ENCODE measurements around the gene C2orf78.

C2orf78 gene

GRCh38 chr2:73837847-73838585 lies 54.0 kb downstream of the C2orf78 start:
- in situ Hi-C loops (cut with HindIII; ENCODE audit: low sequenced_read_pairs), result no loop called here

DNA sequence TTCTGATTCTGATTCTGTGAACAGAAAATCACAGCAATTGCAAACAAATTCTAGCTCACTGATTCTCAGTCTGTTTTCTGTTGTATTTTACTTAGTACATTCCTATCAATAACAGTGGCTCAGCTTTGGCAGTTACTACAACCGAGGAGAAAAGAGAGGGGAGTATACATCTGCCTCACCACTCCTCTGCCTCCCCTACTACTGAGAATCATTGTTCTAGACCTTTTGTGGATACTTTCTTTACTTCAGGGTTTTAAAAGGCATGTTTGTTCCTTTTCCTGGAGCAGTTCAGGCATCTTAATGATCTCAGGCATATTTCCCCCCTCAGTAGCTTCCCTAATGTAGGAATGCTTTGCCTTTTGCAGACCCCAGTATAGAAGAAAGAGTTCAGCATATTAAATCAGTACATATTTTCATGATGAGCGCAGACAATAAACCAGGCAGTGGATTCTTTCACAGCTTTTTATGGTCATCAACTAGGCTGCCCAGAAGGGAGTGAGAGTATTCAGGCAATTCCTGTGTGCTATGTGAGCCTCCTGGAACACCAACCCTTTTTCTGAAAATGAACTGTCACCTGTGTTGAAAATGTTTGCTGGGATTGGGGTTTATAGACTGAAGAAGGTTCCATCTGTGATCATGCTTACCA lies 55.0 kb downstream of the C2orf78 start:
- in situ Hi-C loops (cut with HindIII; ENCODE audit: low sequenced_read_pairs), result no loop called here

GRCh38 chr2:73839653-73840411 lies 55.8 kb downstream of the C2orf78 start:
- in situ Hi-C loops (cut with HindIII; ENCODE audit: low sequenced_read_pairs), result no loop called here

- in situ Hi-C loops (cut with HindIII; ENCODE audit: low sequenced_read_pairs), result no loop called here
Measured at GRCh38 chr2:73841912-73842738, 58.1 kb downstream of the C2orf78 start.

DNA sequence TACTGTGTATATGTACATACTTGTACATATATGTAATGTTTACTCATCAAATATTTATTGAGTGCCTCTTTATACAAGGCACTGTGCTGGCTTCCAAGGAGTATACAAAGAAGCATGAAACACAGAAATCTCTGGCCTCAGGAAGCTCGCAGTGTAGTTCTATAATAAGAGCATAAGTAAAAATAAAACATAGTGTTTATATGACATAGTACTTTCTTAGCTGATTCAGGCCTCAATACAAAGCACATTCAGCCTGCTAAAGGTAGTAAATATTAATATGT lies 58.7 kb downstream of the C2orf78 start:
- in situ Hi-C loops (cut with HindIII; ENCODE audit: low sequenced_read_pairs), result no loop called here

- in situ Hi-C loops (cut with HindIII; ENCODE audit: low sequenced_read_pairs), result no loop called here
Measured at GRCh38 chr2:73844087-73844486, 60.1 kb downstream of the C2orf78 start.

- in situ Hi-C loops (cut with HindIII; ENCODE audit: low sequenced_read_pairs), result no loop called here
Measured at GRCh38 chr2:73850009-73850408, 66.0 kb downstream of the C2orf78 start.

- in situ Hi-C loops (cut with HindIII; ENCODE audit: low sequenced_read_pairs), result no loop called here
Measured at GRCh38 chr2:73851274-73851673, 67.3 kb downstream of the C2orf78 start.

- in situ Hi-C loops (cut with HindIII; ENCODE audit: low sequenced_read_pairs), result no loop called here
Measured at GRCh38 chr2:73852020-73852419, 68.0 kb downstream of the C2orf78 start.

GRCh38 chr2:73855526-73855925 lies 71.5 kb downstream of the C2orf78 start:
- in situ Hi-C loops (cut with HindIII; ENCODE audit: low sequenced_read_pairs), result no loop called here

DNA sequence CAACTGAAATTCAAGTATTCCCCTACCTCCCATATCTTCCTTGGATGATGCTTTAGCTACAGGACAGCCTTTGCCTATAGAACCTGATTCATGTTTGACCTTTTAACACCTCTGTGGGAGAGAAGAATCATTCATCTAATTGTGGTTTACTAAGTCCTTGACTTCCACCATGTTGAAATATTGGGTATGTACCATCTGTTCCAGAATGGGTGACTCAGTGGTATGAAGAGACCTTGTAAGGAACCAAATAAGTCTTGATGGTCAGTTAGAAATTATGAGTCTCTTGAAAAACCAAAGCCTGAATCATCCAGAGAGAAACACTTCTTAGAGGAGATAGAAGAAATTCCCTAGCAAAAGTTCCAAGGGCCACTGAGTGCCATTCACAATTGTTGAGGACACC lies 72.2 kb downstream of the C2orf78 start:
- in situ Hi-C loops (cut with HindIII; ENCODE audit: low sequenced_read_pairs), result no loop called here

DNA sequence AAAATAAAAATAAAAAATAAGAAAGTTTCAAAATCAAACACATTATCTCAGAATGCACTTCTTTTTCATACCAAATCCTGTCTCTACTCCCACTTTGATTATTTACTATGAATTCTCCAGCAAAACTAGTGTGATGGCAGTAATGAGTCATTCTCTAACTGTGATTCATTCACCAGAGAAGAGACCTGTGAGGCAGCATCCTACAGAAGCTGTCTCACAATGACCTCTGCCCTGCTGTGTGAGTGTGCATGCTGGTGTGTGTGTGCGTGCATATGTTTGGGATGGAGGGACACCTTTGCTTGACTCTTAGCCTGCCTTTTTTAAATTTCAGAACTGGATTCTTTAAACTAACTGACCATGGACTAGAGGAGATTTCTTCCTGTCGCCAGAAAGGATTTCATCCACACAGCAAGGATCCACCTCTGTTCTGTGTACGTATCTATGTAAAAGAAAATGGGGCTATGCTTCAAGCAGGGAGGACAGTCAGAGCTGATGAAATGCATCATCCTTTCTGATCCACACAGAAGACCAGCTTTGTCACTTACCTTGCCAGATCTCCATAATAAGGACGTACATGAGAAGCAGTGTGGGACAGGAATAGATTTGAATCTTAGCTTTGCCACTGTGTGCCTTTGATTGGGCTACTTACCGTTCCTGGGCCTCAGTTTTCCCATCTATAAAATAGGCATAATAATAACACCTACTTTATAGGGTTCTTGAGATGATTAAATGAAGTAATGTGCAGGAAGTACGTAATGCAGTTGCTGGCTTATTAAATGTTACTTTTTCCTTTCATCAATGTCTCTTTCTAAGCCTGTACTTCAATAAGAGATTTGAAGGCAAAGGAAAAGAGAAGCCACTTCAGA lies 76.0 kb downstream of the C2orf78 start:
- in situ Hi-C loops (cut with HindIII; ENCODE audit: low sequenced_read_pairs), result loop anchor here (5.0 kb wide), 3 partner anchors 37 to 277 kb away; no protein-coding TSS in a partner anchor

GRCh38 chr2:73862987-73863386 lies 79.0 kb downstream of the C2orf78 start:
- in situ Hi-C loops (cut with HindIII; ENCODE audit: low sequenced_read_pairs), result loop anchor here (5.0 kb wide), 3 partner anchors 34 to 274 kb away; no protein-coding TSS in a partner anchor

All from endothelial cell of hepatic sinusoid (primary cell).